NCI-H1105 treated with DMSO at 0.1 percent for 48 hours (cell line): ENCODE data around the gene ZFPM1.
A peak's percentile ranks its signal among the peaks of the same experiment; 100 is the strongest.

ENCODE experiments used
- DNase-seq: peaks from one replicate; lab custom pipeline; 2025; lab: John Stamatoyannopoulos, UW

ZFPM1 gene

DNA sequence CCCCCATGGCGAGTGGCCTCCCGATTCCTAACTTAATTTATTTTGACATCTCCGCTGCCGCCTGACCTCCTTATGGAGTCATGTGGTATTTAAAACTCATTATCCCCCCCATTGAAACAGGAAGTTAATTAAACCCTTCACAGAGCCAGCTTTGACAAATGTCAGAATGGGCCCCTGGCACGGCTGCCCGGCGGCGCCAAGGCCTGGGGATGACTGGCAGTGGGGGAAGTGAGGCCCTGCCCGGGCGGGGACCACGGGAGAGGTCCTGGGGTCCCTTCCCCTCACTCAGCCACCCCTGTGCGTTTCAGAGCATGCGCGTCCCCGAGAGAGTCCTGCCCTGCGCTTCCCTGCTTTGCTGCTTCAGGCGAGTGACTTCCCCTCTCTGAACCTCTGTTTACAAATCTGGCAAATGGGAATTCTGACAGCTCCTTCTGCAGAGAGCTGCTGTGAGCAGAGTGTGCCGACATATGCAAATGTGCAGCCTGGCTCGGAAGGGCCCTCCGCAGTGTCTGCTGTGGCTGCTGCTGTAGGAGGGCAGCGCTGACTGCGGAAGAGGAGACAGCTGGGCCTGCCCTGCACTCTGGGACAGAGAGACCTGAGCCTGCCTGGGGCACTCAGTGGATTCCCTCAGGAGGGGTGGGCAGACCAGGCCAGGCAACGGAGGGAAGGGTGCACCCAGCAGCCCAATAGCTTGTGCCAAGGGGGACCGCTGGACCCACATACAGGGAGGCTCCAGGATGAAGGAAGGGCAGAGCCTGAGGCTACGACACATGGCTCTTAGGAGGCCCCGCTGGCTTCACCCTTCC lies 4.4 kb upstream of the ZFPM1 start:
- DNase-seq: no peak

DNA sequence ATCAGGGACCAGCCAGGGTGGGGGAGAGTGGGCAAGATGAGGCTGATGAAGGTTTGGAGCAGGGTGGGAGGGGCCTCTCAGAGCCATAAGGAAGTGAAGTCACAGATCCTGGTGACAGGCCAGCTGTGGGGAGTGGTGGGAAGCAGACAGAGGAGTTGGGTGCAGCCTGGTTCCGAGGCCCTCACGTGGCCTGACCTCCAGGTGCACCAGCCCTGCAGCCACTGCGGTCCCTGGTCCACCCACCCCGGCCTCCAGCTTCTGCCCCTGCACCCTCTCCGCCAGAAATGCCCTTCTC lies 3.9 kb upstream of the ZFPM1 start:
- DNase-seq: no peak

DNA sequence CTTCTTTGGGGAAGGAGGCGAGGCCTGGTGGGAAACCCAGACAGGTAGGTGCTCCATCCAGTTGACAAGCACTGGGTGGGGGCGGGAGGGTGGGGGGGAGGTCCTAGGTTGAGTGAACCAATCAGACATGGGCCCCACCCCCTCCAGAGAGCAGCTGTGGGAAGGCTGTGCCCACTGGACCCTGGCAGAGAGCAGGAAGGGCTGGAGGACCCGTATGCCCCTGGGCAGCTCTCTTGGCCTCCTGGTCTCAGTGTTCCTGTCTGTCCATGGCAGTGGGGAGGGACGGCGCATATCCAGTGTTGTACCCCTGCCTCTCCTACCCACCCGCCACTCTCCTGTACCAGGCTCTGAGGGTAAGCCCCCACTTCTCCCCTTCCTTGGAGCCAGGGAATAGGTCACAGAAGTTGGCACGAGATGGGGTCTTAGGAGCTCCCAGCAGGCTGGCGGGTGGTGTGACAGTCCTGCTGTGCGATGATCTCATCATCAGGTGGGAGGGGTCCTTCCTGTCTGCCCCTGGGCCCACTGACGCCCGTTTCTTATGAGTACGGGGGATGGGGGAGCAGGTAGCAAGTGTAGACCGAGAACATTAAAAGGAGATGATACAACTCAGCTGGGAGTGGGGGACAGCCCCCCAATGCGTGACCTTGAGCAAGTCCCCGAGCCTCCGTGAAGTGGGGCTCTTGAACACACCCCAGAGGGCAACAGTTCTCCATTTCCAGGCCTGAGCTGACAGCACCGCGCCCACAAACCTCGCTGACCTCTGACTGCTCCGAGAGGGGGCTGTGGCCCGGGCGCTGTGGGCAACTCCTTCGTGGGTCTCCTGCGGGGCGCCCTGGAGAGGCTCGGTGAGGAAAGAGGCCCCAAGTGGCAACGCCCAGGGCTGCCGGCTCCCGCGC lies 1.2 kb upstream of the ZFPM1 start:
- DNase-seq: no peak

DNA sequence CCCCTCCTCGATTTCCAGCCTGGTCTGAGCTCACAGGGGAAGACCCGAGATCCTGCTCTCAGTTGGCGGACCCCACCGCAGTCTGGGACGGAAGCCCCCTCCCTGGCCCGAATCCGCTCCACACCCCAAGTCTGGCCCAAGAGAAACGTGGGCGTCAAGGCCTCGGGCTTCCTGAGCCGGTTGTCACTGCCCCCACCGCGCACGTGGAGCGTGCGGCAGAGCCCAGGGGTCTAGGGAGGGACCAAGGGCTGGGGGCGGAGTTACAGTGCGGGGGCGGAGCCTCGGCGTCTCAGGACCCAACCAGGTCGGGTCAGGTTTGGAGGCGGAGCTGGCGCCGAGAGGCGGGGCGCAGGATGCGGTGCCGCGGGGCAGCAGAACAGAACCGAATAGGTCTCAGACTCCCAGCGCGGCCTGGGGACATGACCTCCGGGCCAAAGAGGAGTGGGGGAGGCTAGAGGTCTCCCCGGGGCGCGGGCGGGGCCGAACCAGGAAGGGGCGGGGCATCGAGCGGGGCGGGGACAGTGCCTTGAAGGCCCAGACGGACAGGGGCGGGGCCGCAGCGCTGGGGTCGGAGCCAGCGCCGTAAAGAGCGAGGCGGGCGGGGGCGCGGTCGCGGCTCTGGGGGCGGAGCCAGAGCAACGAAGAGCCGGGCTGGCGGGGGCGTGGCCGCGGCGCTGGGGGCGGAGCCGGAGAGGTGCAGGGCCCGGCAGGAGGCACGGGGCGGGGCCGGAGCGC lies 431 bp upstream of the ZFPM1 start:
- peak; percentile 73 for DNase-seq

DNA sequence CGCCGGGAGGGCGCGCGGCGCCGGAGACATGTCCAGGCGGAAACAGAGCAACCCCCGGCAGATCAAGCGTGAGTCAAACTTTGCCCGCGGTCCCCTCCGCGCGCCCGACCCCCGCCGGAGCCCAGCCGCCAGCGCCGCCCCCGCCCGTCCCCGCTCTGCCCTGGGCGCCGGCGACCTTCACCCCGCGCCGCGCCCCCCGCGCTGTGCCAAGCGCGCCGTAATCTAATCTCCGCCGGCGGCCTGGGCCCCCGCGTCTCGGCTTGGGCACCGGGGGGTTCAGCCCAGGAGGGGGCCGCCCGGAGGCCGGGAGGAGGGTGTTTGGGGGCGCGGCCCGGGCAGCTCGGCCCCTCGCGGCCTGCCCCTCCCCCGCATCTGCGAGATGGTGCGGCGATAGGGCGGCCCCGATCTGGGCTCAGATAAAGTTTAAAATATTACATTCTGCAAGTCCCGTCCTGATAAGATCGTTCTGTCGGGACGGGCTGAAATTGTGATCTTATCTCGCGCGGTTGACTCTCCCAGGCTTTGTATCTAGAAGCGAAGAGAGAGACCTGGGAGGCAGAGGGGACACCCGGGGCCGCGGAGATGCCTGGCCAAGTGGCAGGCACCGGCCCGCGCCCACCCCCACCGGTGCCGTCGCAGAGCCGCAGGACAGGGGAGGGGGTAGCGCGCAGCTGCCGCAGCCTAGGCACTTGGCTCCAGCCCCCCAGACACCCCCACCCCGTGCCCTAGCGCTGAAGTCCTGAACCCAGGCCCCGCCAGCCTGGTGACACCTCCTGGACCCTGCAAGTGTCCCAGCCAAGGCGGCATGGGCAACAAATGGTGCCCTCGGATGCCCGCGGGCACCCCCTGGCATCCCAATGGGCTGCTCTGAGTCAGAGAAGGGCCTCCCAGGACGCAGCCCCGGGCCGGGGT lies 787 bp downstream of the ZFPM1 start:
- no peak for DNase-seq

DNA sequence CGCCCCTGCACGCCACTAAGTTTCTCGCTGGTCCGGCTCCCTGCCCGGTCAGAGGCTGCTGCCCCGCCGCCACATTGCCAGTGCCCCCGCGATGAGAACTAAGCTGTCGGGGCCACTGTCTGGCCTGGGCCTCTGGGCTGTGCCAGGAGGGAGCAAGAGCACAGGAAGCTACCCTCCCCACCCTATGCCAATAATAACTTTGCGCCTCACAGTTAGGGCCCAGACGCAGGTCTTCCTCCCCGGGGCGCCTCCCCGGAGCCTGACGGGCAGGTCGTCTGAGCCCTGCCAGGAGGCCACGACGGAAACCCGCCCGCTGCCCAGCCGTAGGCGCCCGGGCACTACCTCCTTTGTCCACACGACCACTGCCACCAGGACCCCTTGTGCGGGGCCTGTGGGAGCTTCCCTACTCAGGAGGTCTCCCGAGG lies 1.5 kb downstream of the ZFPM1 start:
- DNase-seq: no peak

DNA sequence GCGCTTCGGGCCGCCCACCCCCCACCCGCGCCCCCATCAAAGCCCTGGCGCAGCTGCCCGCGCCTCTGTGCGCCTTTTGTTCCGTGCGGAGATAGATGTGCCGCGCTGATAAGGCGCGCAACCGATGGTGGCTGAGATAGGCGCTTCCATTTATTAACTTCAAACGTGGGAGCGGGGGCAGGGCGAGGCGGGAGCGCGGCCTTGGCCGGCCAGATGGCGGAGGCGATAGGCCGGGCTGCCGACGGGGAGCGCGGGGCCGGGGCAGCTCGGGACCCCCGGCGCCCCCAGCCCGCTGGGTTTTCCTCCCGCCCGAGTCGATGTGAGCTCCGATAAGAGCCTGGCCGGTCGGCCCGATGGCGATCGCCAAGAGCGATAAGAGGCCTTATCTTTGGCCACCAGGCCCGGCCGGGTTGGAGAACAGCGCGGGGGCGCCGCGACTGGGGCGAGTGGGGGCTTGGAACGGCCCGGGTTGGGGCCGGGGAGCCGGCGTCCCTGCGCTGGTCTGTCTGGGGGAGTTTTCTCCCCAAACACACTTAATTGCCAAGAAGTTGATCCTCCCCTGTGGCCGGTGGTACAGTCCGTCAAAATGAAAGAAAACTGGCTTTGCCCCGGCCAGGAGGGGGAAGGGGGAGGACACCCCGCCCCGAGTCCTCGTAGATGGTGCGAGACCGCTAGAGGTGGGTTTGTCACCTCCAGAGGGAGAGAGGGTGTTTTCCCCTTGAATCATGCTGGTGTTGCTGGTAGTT lies 2.7 kb downstream of the ZFPM1 start:
- DNase-seq: peak; percentile 43

DNA sequence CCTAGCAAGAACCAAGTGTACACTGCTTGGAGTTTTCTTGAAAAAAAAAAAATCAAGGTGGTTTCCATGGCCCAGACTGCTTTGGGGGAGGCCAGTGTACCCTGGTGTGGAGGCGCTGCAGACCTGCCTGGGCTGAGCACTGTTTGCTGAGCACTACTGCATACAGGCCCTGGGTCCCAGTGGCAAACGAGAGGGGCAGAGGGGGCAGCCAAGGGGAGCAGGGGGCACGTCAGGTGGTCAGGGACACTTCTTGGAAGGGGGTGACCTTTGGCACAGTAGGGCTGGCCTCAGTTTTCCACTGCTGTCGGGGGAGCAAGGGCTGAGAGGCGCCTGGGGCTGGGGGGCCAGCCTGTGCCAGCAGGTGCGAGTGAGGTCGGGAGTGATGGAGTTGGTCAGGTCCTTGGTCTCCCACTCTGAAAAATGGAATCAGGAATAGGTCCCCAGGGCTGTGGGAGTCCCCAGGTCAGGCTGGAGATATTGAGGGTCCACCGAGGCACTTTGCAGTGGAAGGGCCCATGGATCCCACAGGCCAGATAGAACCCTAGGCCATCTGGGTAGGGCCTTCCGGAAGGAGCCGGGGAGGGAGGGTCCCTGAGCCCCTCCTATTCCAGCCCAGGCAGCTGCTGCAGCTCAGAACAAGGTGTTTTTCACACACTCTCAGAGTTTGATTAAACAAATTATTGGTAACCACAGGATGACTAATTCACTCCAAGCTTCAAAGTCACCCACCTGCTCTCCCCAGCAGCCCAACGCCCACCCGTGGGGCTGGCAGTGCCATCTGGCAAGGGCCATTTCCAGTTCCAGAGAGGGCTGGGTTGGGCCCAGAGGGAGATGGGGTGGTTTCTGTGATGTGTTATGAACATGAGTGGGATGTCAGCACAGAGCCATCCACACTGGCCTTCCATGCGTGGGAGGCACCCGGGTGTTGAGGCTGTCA lies 3.5 kb downstream of the ZFPM1 start:
- no peak for DNase-seq

DNA sequence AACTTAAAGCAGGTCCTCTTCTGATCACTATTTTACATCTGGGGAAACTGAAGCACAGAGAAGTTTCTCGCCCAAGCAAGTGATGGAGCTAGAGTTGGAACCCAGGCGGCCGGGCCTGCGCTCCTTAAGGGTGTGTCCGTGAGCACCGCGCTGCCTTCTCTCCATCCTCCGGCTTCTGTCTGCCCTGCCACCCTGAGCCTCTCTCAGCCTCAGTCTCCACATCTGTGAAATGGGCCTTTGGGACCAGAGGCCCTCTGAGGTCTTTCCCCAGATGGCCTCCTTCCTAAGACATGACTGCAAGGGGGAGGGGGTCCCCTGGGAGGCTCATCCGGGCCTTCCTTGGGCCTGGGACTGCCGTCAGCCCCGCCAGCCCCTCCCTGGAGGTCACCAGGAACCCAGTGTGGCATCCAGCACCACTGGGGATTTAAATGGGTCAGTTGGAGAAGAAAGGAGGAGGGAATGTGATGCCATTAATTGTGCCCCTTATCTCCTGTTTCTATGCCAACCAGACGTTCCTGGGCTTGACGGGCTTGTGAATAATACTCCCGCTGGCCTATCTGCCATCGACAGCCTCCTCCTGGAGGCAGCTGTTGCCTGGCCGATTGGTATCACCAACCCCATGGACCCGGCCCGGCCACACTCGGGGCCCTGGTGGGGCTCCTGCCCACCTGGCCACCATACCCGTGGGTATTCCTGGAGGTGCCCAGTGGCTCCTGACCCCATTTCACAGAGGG lies 5.1 kb downstream of the ZFPM1 start:
- DNase-seq: no peak

DNA sequence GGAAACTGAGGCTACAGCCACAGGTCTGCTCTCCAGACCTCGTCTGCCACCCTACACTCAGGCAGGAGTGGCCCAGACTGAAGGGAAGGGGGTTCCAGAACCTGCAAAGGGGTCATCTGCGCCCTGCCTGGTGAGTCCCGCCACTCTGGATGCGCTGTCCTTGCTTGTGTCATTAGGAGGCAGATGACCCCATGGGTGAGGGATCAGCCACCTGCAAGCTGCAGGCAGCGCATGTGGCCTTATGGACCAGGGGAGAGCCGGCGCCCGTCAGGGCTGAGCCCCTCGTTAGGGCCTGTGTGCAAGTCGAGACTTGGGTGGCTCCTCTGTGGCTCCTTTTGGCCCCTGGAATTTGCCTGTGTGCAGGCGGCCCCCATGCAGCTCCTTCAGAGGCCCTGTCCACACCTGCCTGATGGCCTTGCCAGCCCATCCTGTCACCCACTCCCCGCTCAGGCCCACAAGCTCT lies 5.7 kb downstream of the ZFPM1 start:
- no peak for DNase-seq

DNA sequence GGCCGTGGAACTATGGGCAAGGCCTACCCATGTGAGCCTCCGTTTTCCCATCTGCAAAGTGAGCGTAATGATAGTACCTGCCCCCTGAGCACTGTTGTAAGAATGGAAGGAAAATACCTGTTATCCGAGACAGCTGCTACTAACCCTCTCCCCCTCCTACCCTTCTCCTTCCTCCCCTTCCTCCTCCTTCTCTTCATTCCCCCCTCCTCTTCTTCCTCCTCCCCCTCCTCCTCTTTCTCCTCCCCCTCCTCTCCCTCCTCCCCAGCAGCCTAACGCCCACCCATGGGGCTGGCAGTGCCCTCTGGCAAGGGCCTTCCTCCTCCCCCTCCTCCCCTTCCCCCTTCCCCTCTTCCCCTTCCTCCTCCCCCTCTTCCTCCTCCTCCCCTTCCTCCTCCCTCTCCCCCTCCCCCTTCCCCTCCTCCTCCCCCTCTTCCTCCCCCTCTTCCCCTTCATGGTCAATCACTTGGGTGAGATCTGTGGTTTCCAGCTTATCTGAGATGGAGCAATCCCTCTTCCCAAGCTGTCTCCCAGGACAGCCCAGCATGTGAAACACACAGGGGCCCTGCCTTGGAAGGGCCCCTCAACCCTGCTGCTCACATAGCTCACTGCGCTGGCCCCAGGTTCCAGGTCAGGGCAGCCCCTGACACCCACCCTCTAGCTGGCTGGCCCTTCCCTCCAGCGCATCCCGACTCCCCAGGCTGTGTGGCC lies 6.4 kb downstream of the ZFPM1 start:
- DNase-seq: no peak

DNA sequence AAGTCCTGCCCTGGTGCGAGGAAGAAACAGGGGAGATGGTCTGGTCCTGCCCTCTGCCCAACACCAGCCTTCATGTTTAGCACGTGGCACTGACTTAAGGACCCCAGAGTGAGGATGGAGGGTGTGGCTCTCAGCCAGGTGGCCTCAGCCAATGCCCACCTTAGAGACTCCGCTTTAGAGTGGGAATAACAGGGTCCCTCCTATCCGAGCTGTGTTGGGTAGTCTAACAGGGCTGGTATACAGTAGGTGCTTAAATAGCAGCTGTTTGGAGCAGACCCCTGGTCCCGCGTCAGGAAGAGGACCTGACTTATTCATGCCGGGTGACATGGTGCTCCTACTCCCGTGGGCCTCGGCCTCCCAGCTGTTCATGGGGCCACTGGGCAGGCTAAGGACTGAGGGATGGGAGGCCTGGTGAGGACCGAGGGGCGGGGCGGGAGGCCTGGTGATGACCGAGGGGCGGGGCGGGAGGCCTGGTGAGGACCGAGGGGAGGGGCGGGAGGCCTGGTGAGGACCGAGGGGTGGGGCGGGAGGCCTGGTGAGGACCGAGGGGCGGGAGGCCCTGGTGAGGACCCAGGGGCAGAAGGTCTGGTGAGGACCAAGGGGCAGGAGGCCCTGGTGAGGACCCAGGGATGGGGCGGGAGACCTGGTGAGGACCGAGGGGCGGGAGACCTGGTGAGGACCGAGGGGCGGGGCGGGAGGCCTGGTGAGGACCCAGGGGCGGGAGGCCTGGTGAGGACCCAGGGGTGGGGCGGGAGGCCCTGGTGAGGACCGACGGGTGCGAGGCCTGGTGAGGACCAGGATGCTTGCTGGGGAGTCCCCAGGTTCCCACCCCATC lies 7.6 kb downstream of the ZFPM1 start:
- DNase-seq: no peak

DNA sequence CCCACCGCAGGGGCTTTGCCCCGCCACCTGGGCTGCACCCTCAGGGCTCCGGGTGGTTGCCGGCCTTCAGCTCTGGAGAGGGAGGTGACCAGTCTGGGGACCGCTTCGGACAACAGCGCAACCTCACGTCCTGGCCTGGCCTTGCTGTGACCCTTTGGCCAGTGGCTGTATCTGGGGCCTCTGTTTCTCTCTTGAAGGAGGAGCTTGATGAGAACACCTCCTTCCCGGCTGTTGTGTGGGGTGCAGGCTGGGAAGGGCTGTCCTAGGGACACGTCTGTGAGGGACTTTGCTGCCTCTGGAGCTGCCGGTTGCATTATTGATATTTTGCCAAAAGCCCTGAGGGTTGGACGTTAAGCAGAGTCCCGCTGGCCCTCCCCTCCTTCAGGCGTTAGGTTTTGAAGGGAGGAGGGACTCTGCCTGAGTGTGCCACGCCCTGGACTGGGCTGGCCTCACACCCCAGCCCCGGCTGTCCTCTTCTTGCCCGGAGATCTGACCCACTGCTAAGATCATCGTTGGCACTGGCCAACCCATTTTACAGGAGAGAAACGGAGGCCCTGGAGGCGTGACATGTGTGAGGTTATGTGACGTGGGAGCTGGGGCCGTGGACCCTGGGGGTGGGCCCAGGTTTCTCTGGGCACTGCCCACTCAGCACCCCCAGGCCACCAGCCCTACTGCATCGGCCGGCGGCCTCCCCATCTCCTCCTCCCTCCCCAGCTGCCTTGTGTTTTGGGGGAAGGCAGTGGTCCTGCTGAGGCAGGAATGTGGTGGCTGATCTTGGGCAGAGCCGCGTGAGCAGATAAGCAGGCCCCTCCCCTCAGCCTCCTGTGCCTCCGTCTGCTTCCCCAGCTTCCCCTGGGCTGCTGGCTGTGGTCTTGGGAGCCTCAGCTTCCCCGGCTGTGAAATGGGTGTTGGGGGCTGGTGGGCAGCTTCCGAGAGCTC lies 8.5 kb downstream of the ZFPM1 start:
- DNase-seq: no peak

DNA sequence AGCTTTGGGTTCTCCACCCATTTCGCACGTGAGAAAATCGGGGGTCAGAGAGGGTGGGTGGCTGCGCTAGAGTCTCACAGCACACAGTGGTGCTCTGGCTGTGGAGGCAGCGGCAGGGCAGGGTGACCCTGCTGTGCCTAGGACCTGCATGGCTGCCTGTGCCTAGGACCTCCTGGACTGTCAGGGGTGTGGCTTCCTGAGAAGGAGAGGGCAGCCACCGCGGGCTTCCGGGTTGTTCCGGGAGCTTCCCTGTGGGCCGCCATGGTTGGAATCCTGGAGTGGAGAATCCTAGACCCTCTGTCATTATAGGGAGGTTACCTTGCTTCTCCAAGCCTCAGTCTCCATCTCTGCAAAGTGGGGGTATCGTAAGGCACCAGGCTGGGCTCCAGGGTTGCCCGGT lies 9.3 kb downstream of the ZFPM1 start:
- no peak for DNase-seq

DNA sequence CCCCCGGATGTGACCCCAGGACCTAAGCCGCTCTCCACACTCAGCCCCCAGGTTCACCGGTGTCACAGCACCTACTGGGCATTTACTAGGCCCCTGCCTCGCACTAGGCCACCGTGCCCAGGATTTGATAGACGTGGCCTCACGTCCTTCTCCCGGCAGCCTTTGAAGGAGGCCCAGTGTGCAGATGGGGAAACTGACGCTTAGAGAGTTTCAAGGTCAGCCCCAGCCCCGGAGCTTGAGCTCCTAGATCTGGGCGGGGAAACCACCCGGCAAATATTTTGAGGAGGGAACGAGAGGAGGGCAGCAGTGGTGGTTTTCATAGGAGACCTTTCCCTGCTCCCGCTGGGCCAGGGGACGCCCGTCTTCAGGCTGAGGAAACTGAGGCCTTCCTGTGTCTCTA lies 10.3 kb downstream of the ZFPM1 start:
- no peak for DNase-seq
